ENCODE data around the gene HOXC4. TPM values are rescaled to one million over a fixed set of nuclear protein-coding genes. Genes with fewer than 3 reads are reported as not detected.

The HOXC4 gene
- total RNA-seq, 6 experiments from 2014 or later = 0.35 to 0.73 (median 0.38) TPM; not detected in 2

GRCh38 chr12:54030889-54031471, 22.7 kb upstream of the HOXC4 start:
- H3K4me3 Mint-ChIP-seq = no peak overlapping the region
- peaks cover 69% of the 10 kb centered on the region for H3K27me3 Mint-ChIP-seq (ENCODE audit: insufficient read depth)
- peaks cover 5% of the 10 kb centered on the region; the same call in 1 of the 2 replicates for H3K9me3 Mint-ChIP-seq
- peak; percentile 6 for DNase-seq
- no peak for TF ChIP-seq CTCF (IDR thresholded peaks at IDR 0.05)
- no peak overlapping the region for H3K27ac Mint-ChIP-seq
- no peaks in the 10 kb centered on the region for H3K36me3 Mint-ChIP-seq (ENCODE audit: low read depth)
- peaks cover 12% of the 10 kb centered on the region; the same call in 1 of the 2 replicates for H3K4me1 Mint-ChIP-seq (ENCODE audit: low read depth)

- Mint-ChIP-seq H3K27me3 (ENCODE audit: insufficient read depth) (peaks cover 69% of the 10 kb centered on the region), H3K9me3 (peaks cover 5% of the 10 kb centered on the region; the same call in 1 of the 2 replicates), H3K36me3 (ENCODE audit: low read depth) (no peaks in the 10 kb centered on the region), H3K4me1 (ENCODE audit: low read depth) (peaks cover 9% of the 10 kb centered on the region; the same call in 1 of the 2 replicates), H3K4me3 (no peak overlapping the region), H3K27ac (no peak overlapping the region)
- DNase-seq = no peak
- no peak for TF ChIP-seq CTCF (IDR thresholded peaks at IDR 0.05)
These were observed 22.2 kb upstream of the HOXC4 start for GRCh38 chr12:54031480-54031879.

- DNase-seq = no peak
- Mint-ChIP-seq H3K4me1 (ENCODE audit: low read depth) (peaks cover 9% of the 10 kb centered on the region; the same call in 1 of the 2 replicates), H3K27me3 (ENCODE audit: insufficient read depth) (peaks cover 63% of the 10 kb centered on the region), H3K4me3 (no peak overlapping the region), H3K36me3 (ENCODE audit: low read depth) (no peaks in the 10 kb centered on the region), H3K27ac (no peak overlapping the region), H3K9me3 (peaks cover 5% of the 10 kb centered on the region; the same call in 1 of the 2 replicates)
- TF ChIP-seq CTCF (IDR thresholded peaks at IDR 0.05) = no peak
These were observed 21.5 kb upstream of the HOXC4 start for GRCh38 chr12:54032086-54032619.

GRCh38 chr12:54032627-54033100, 21.0 kb upstream of the HOXC4 start, which contains the start of gene HOXC5:
Gene HOXC5, plus strand, starts transcription at chr12:54033050. Its CDS starts 73 bp downstream, at chr12:54033123.
- peaks cover 59% of the 10 kb centered on the region for H3K27me3 Mint-ChIP-seq (ENCODE audit: insufficient read depth)
- peak within 1 kb of the TSS; percentile 80 for H3K4me3 Mint-ChIP-seq
- TF ChIP-seq CTCF (IDR thresholded peaks at IDR 0.05) = peak; percentile 99
- peak; percentile 28 for DNase-seq
- H3K36me3 Mint-ChIP-seq (ENCODE audit: low read depth) = no peaks in the 10 kb centered on the region
- H3K27ac Mint-ChIP-seq = no peak within 1 kb of the TSS
- peaks cover 9% of the 10 kb centered on the region; the same call in 1 of the 2 replicates for H3K4me1 Mint-ChIP-seq (ENCODE audit: low read depth)
- H3K9me3 Mint-ChIP-seq = peaks cover 5% of the 10 kb centered on the region; the same call in 1 of the 2 replicates

- Mint-ChIP-seq H3K9me3 (peaks cover 5% of the 10 kb centered on the region; the same call in 1 of the 2 replicates), H3K4me1 (ENCODE audit: low read depth) (peaks cover 9% of the 10 kb centered on the region; the same call in 1 of the 2 replicates), H3K4me3 (peak overlapping the region; percentile 80), H3K27ac (no peak overlapping the region), H3K36me3 (ENCODE audit: low read depth) (no peaks in the 10 kb centered on the region), H3K27me3 (ENCODE audit: insufficient read depth) (peaks cover 60% of the 10 kb centered on the region)
- TF ChIP-seq CTCF (IDR thresholded peaks at IDR 0.05) = no peak
- DNase-seq = no peak
These were observed 20.3 kb upstream of the HOXC4 start for GRCh38 chr12:54033106-54033979.

All from HFFc6 (cell line).